H1 (cell line): ENCODE results near the gene ITGB8.

Source experiments
- EP300 ChIP-seq, 2 experiments: IDR thresholded peaks; 1 replicate in 1 of 2; 2 replicates in 1 of 2; pipeline ENCODE4 v1.6.1; 2011 to 2012; ENCODE audit warnings: low read depth in 2 of 2, low read length in 2 of 2, mild to moderate bottlenecking in 2 of 2, borderline replicate concordance in 1 of 2, inconsistent platforms in 1 of 2, moderate library complexity in 1 of 2
- POLR2A ChIP-seq, 2 experiments: IDR thresholded peaks; 1 replicate in 1 of 2; 2 replicates in 1 of 2; pipeline ENCODE4 v1.6.1; 2011; ENCODE audit warnings: low read depth in 2 of 2, low read length in 2 of 2, mild to moderate bottlenecking in 2 of 2; ENCODE audit errors: control extremely low read depth in 1 of 2
- RXRA ChIP-seq: IDR thresholded peaks from 2 replicates; pipeline ENCODE4 v1.6.1; 2011; ENCODE audit warnings: low read depth, mild to moderate bottlenecking, low read length, moderate library complexity; ENCODE audit not compliant: insufficient read depth
- TAF1 ChIP-seq: IDR thresholded peaks from 2 replicates; pipeline ENCODE4 v1.6.1; 2011; ENCODE audit warnings: mild to moderate bottlenecking, low read depth, low read length
- TF ChIP-seq, protein P1 (sequence below), 3 experiments: IDR thresholded peaks; 1 replicate in 2 of 3; 2 replicates in 1 of 3; pipeline versions ENCODE4 v1.5.1 to v1.6.1; 2011; ENCODE audit warnings: low read length in 3 of 3, mild to moderate bottlenecking in 3 of 3, inconsistent platforms in 2 of 3, low read depth in 1 of 3, moderate library complexity in 1 of 3; ENCODE audit not compliant: insufficient read depth in 1 of 3; ENCODE audit errors: control extremely low read depth in 1 of 3

DNA sequence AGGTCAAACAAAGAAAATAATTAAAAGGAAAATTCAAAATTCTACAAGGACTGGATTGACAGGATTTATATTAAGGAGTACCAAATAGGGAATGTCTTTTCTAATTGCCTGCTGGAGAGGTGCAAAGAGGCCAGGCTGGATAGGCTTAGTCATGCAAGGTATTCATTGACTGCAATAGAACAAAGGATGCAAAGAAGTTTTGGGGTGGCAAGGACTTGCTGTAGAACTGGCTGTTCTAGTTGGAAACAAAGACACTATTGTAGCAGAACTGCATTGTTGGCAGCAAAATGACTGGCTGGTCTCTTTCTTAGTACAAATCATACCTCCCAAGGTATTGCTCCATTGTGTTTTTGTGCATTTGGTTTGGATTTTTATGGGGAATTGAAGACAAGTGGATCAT is 10.1 kb downstream of the ITGB8 start:
- TF ChIP-seq EP300 (IDR thresholded peaks at IDR 0.05; ENCODE audit: borderline replicate concordance in 1 of 2, low read depth in 2 of 2, low read length in 2 of 2) (no peak), TAF1 (no peak), RXRA (no peak), POLR2A (IDR thresholded peaks at IDR 0.05; ENCODE audit: control extremely low read depth in 1 of 2, low read depth in 2 of 2, low read length in 2 of 2) (no peak)
- TF ChIP-seq, protein P1, sequence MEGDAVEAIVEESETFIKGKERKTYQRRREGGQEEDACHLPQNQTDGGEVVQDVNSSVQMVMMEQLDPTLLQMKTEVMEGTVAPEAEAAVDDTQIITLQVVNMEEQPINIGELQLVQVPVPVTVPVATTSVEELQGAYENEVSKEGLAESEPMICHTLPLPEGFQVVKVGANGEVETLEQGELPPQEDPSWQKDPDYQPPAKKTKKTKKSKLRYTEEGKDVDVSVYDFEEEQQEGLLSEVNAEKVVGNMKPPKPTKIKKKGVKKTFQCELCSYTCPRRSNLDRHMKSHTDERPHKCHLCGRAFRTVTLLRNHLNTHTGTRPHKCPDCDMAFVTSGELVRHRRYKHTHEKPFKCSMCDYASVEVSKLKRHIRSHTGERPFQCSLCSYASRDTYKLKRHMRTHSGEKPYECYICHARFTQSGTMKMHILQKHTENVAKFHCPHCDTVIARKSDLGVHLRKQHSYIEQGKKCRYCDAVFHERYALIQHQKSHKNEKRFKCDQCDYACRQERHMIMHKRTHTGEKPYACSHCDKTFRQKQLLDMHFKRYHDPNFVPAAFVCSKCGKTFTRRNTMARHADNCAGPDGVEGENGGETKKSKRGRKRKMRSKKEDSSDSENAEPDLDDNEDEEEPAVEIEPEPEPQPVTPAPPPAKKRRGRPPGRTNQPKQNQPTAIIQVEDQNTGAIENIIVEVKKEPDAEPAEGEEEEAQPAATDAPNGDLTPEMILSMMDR (IDR thresholded peaks at IDR 0.05; ENCODE audit: control extremely low read depth in 1 of 3, insufficient read depth in 1 of 3, low read depth in 1 of 3, low read length in 3 of 3), result no peak
